Measurements from ENCODE around the gene ERBIN.

ERBIN gene

DNA sequence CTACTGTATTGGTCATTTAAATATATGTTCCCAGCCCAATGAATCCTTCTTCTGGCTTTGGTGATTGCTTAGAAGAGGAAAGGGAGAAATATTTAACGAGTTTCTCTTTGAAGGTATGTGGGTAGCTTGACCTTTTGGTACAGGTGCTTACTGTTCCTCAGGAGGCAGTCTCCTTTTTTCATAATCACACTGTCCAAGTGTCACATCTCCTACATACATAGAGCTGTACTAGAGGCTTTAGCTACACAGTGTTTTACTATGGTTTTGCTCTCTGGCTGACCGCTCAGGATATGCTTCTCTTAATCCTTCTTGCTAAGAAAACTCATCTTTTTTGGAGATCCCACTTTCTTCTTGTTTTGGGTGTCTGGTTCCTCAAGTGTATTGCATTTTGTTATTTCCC, 6.9 kb downstream of the ERBIN start:
- peaks cover 0 to 64% (median 10%) of the 10 kb centered on the region in 4 donors for H3K4me1 ChIP-seq
- no peaks in the 10 kb centered on the region for H3K9me3 ChIP-seq
- no peak overlapping the region for H3K27ac ChIP-seq
- TF ChIP-seq, protein P1, sequence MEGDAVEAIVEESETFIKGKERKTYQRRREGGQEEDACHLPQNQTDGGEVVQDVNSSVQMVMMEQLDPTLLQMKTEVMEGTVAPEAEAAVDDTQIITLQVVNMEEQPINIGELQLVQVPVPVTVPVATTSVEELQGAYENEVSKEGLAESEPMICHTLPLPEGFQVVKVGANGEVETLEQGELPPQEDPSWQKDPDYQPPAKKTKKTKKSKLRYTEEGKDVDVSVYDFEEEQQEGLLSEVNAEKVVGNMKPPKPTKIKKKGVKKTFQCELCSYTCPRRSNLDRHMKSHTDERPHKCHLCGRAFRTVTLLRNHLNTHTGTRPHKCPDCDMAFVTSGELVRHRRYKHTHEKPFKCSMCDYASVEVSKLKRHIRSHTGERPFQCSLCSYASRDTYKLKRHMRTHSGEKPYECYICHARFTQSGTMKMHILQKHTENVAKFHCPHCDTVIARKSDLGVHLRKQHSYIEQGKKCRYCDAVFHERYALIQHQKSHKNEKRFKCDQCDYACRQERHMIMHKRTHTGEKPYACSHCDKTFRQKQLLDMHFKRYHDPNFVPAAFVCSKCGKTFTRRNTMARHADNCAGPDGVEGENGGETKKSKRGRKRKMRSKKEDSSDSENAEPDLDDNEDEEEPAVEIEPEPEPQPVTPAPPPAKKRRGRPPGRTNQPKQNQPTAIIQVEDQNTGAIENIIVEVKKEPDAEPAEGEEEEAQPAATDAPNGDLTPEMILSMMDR (IDR thresholded peaks at IDR 0.05), result no peak
- intact Hi-C loops (cut with DNase I; ENCODE audit: low total_unique reads), result no loop called here
- DNase-seq, result no peak
- no peaks in the 10 kb centered on the region for H3K36me3 ChIP-seq
- H3K4me3 ChIP-seq, result no peak overlapping the region
- H3K27me3 ChIP-seq, result no peaks in the 10 kb centered on the region

DNA sequence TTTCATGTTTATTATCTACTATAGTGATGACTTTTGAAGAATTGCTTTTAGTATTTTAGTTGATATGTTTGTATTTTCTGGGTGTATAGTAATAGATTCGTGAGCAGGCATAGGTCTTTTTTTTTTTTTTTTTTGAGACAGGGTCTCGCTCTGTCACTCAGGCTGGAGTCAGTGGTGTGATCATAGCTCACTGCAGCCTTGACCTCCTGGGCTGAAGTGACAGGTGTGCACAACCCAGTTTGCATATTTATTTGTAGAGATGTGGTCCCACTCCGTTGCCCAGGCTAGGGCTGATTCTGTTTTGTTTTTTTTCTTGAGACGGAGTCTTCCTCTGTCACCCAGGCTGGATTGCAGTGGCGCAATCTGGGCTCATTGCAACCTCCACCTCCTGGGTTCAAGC, 11.9 kb downstream of the ERBIN start:
- no peaks in the 10 kb centered on the region for H3K9me3 ChIP-seq
- peaks cover 0 to 38% (median 6%) of the 10 kb centered on the region in 4 donors for H3K4me1 ChIP-seq
- H3K4me3 ChIP-seq, result no peak overlapping the region
- TF ChIP-seq, protein P1 (IDR thresholded peaks at IDR 0.05), result no peak
- H3K36me3 ChIP-seq, result no peaks in the 10 kb centered on the region
- no peaks in the 10 kb centered on the region for H3K27me3 ChIP-seq
- H3K27ac ChIP-seq, result no peak overlapping the region
- DNase-seq, result no peak
- intact Hi-C loops (cut with DNase I; ENCODE audit: low total_unique reads), result no loop called here

DNA sequence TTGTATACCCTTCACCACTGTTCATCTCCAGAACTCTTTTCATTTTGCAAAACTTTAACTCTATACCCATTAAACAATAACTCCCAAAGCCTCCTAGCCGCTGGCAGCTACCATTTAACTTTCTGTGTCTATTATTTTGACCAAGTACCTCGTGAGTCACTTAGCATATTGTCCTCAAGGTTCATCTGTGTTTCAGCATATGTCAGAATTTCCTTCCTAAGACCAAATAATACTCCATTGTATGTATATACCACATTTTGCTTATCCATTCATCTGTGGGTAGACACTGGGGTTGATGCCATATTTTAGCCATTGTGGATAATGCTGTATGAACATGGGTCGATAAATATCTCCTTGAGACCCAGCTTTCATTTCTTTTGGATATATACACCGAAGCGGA, 17.4 kb downstream of the ERBIN start:
- Histone ChIP-seq H3K27me3 (no peaks in the 10 kb centered on the region), H3K4me1 (no peaks in the 10 kb centered on the region), H3K4me3 (no peak overlapping the region), H3K36me3 (no peaks in the 10 kb centered on the region), H3K27ac (no peak overlapping the region), H3K9me3 (no peaks in the 10 kb centered on the region)
- TF ChIP-seq, protein P1 (IDR thresholded peaks at IDR 0.05), result no peak
- intact Hi-C loops (cut with DNase I; ENCODE audit: low total_unique reads), result no loop called here
- no peak for DNase-seq

DNA sequence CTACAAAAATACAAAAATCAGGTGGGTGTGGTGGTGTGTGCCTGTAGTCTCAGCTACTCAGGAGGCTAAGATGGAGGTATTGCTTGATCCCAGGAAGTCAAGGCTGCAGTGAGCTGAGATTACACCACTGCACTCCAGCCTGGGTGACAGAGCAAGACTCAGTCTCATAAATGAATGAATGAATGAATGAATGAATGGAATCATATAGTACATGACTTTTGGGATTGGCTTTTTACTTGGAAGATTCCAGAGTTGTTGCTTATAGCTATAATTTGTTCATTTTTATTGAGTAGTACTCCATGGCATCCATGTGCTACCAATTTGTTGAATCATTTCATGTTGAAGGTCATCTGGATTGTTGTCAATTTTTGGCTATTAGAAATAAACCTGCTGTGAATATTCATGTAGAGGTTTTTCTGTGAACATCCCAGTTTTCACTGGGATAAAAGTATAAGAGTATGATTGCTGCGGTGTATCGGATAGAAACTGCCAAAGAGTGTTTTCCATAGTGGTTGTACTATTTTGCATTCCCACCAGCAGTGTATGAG, 19.9 kb downstream of the ERBIN start:
- no peak for DNase-seq
- Histone ChIP-seq H3K27ac (no peak overlapping the region), H3K4me1 (peaks cover 0 to 14% (median 0%) of the 10 kb centered on the region in 4 donors), H3K27me3 (no peaks in the 10 kb centered on the region), H3K36me3 (no peaks in the 10 kb centered on the region), H3K9me3 (no peaks in the 10 kb centered on the region), H3K4me3 (no peak overlapping the region)
- intact Hi-C loops (cut with DNase I; ENCODE audit: low total_unique reads), result no loop called here
- TF ChIP-seq, protein P1 (IDR thresholded peaks at IDR 0.05), result no peak

DNA sequence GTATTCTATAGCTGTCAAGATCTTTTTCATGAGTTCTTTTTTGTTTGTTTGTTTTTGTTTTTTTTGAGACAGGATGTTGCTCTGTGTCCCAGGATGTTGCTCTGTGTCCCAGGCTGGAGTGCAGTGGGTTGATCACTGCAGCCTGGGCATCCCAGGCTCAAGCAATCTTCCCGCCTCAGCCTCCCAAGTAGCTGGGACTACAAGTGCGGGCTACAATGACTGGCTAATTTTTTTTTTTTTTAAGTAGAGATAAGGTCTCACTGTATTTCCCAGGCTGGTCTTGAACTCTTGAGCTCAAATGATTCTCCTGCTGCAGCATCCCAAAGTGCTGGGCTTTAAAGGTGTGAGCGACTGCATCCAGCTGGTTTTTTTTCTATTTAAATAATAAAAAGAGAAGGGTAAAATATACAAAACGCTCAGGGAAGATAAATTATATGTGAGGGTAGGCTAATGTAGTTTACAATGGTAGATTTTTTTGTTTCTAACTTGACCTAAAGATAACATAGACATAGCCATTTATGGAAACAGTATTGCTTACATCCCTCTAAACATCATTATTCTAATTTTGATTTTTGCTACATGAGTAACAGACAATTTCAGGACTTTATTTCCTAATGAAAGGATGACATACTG, 21.9 kb downstream of the ERBIN start:
- TF ChIP-seq, protein P1 (IDR thresholded peaks at IDR 0.05), result no peak
- intact Hi-C loops (cut with DNase I; ENCODE audit: low total_unique reads), result no loop called here
- Histone ChIP-seq H3K4me1 (peaks cover 0 to 28% (median 0%) of the 10 kb centered on the region in 4 donors), H3K27me3 (no peaks in the 10 kb centered on the region), H3K36me3 (no peaks in the 10 kb centered on the region), H3K9me3 (no peaks in the 10 kb centered on the region), H3K27ac (no peak overlapping the region), H3K4me3 (no peak overlapping the region)
- DNase-seq, result no peak
